ENCODE measurements around the gene GRID2. TPM values are rescaled to one million over a fixed set of nuclear protein-coding genes. Genes with fewer than 3 reads are reported as not detected.

Gene GRID2
- total and polyA plus RNA-seq, 2 of the 4 experiments (the other 2 are of a cell fraction), result under 0.01 TPM; not detected in 1

- H4K91ac ChIP-seq (ENCODE audit: insufficient read depth, low read depth, low read length), result no peak overlapping the region
- no peaks in the 10 kb centered on the region for H3K4me1 ChIP-seq (ENCODE audit: control insufficient read depth, insufficient read depth, low read length)
- no peak overlapping the region for H2BK5ac ChIP-seq (ENCODE audit: low read depth, low read length, poor library complexity, severe bottlenecking)
- no peak overlapping the region for H2BK120ac ChIP-seq (ENCODE audit: low read depth, low read length)
- H3K9ac ChIP-seq (ENCODE audit: low read depth, low read length), result no peak overlapping the region
- H4K5ac ChIP-seq (ENCODE audit: low read depth, low read length), result no peak overlapping the region
- H3K27me3 ChIP-seq (ENCODE audit: control insufficient read depth, insufficient read depth, low read length), result no peaks in the 10 kb centered on the region
- CTCF ChIA-PET, result no interaction called here
- no peak overlapping the region for H3K23ac ChIP-seq (ENCODE audit: low read depth, low read length)
- H3K14ac ChIP-seq (replicated peaks; ENCODE audit: low read depth, low read length), result no peak overlapping the region
- no peak overlapping the region for H2AK9ac ChIP-seq (replicated peaks; ENCODE audit: low read depth, low read length, poor library complexity)
- DNase-seq (no peak), ATAC-seq (ENCODE audit: low read depth) (no peak)
- in situ Hi-C loops (cut with MboI; ENCODE audit: low sequenced_read_pairs), result no loop called here
- no peak overlapping the region for H2AFZ ChIP-seq (replicated peaks; ENCODE audit: low read length, poor library complexity)
- H3K4ac ChIP-seq (ENCODE audit: low read depth, low read length), result no peak overlapping the region
- H3K4me2 ChIP-seq (ENCODE audit: low read depth, low read length), result no peak overlapping the region
- dilution Hi-C loops (cut with HindIII; ENCODE audit: low sequenced_read_pairs, unreplicated experiment), result no loop called here
- no peak overlapping the region for H3K4me3 ChIP-seq (ENCODE audit: insufficient read depth, low read depth, low read length)
- no peak overlapping the region for H3K18ac ChIP-seq (ENCODE audit: low read depth, low read length)
- H3K56ac ChIP-seq (ENCODE audit: extremely low read depth, insufficient read depth, low read length), result no peak overlapping the region
- H4K20me1 ChIP-seq (ENCODE audit: insufficient read depth, low read length), result no peaks in the 10 kb centered on the region
- intact Hi-C loops (cut with micrococcal nuclease), result no loop called here
- no peak overlapping the region for H3K27ac ChIP-seq (ENCODE audit: insufficient read depth, low read length)
- no peaks in the 10 kb centered on the region for H3K79me1 ChIP-seq (ENCODE audit: low read depth in 1 of 2, low read length in 2 of 2)
- no peak for TF ChIP-seq RFX5 (IDR thresholded peaks at IDR 0.05; ENCODE audit: low read depth, low read length)
- no peak overlapping the region for H2BK20ac ChIP-seq (ENCODE audit: low read depth, low read length)
- no peak overlapping the region for H4K8ac ChIP-seq (ENCODE audit: low read depth in 2 of 2, low read length in 2 of 2)
- H2AK5ac ChIP-seq (ENCODE audit: low read depth, low read length), result no peak overlapping the region
- no peaks in the 10 kb centered on the region for H3K36me3 ChIP-seq (ENCODE audit: control insufficient read depth, insufficient read depth, low read length)
- POLR2A ChIA-PET (ENCODE audit: unreplicated experiment), result no interaction called here
- H2BK15ac ChIP-seq (ENCODE audit: low read depth, low read length), result no peak overlapping the region
- no peaks in the 10 kb centered on the region for H3K9me3 ChIP-seq (ENCODE audit: control insufficient read depth, insufficient read depth, low read length)
- no TSS peak for BruUV-seq (replicated peaks)
- no peaks in the 10 kb centered on the region for H3K9me1 ChIP-seq (ENCODE audit: insufficient read depth, low read length)
These were observed 347.8 kb downstream of the GRID2 start for GRCh38 chr4:92651536-92651935.
